WERI-Rb-1 (cell line): ENCODE measurements around the gene DLGAP4.

ENCODE experiments used
- DNase-seq: peaks from one replicate; pipeline ENCODE4 v3.0.0-alpha.2; 2020
- H3K27ac ChIP-seq: fragments of 250-450 bp; sonication (Bioruptor Pico); 2 replicates; pipeline ENCODE4 v1.5.1; 2020; ENCODE audit warnings: mild to moderate bottlenecking, moderate library complexity
- H3K27me3 ChIP-seq: fragments of 250-450 bp; sonication (Bioruptor Pico); 2 replicates; pipeline ENCODE4 v1.5.1; 2021; ENCODE audit warnings: mild to moderate bottlenecking, low read depth, moderate library complexity; ENCODE audit not compliant: insufficient read depth, severe bottlenecking
- H3K36me3 ChIP-seq: fragments of 250-450 bp; sonication (Bioruptor Pico); 2 replicates; pipeline ENCODE4 v1.5.1; 2020; ENCODE audit warnings: mild to moderate bottlenecking, moderate library complexity
- H3K4me3 ChIP-seq: 2 replicates; pipeline ENCODE4 v1.5.1; 2011; ENCODE audit warnings: low read depth, mild to moderate bottlenecking, control low read depth, low read length
- H3K9me3 ChIP-seq: fragments of 250-450 bp; sonication (Bioruptor Pico); 2 replicates; pipeline ENCODE4 v1.5.1; 2021; ENCODE audit warnings: mild to moderate bottlenecking, moderate library complexity; ENCODE audit not compliant: severe bottlenecking
- CTCF ChIP-seq: IDR thresholded peaks from 2 replicates; pipeline ENCODE4 v1.5.1; 2011; ENCODE audit warnings: low read depth, mild to moderate bottlenecking, control low read depth, inconsistent platforms, low read length

DLGAP4 gene

DNA sequence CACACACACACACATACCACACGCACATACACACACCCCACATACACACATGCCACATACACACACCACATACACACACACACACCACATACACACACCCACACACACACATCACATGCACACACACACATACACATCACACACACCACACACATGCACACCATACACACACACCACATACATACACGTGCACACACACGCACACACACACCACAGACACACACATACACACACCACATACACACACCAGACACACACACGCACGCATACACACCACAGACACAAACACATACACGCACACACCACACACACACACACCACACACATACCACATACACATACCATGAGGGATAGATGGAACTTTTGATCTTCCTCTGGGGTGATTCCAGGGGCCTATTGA is 90.2 kb downstream of the DLGAP4 start:
- TF ChIP-seq CTCF, result no peak
- Histone ChIP-seq H3K9me3 (no peaks in the 10 kb centered on the region), H3K27me3 (no peaks in the 10 kb centered on the region), H3K4me3 (no peak overlapping the region), H3K27ac (no peak overlapping the region), H3K36me3 (no peaks in the 10 kb centered on the region)
- DNase-seq, result no peak

DNA sequence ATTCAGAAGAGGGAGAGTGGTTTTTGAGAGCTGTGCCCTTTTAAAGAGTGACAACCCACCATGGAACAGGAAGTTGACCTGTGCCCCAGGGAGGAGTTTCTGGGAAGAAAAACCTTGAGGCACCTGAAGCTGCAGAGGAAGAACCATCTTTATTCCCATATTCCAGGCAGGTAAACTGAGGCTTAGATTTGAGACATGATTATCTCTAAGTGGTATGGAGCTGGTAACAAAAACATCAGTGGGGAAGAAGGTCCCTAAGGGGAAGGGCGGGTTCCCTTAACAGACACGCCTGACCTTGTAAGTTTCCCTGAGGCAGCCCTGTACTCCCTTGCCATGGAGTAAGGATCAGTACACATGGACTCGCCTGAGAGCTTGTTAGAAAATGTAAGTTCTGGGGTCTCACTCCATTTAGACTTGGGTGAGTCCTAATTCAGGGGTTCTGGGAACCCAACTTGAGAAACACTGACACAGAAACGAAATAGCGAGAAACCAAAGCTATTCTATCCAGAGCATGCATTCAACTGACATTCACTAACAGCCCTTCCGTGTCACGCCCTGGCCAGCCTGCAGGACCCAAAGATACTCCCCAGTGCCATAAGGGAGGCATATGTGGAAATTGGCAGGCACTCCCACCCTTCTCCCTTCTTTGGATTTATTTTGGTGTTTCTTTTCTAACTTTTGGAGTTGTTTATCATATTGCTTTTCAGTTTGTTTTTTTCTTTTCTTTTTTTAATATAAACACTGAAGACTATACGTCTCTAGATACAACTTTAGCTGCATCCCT is 90.9 kb downstream of the DLGAP4 start:
- Histone ChIP-seq H3K9me3 (no peaks in the 10 kb centered on the region), H3K36me3 (no peaks in the 10 kb centered on the region), H3K4me3 (no peak overlapping the region), H3K27ac (no peak overlapping the region), H3K27me3 (no peaks in the 10 kb centered on the region)
- no peak for TF ChIP-seq CTCF
- no peak for DNase-seq

DNA sequence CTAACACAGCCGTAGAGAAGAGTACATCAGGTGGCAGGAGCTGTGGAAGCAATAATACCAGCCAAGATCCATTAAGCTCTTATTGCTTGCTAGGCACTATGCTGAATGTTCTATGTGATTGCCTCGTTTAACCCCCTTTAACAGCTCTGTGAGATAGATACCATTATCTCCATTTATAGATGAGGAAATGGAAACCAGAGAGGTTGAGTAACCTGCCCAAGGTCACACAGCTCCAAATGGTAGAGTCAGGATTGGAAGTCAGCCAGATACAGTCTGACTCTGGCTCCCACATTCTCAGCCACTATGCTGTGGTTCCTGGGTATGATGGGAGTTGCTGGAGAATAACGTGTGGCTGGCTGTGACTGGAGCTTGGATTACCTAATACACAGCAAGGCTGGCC is 92.4 kb downstream of the DLGAP4 start:
- no peak for DNase-seq
- Histone ChIP-seq H3K9me3 (no peaks in the 10 kb centered on the region), H3K27ac (no peak overlapping the region), H3K27me3 (no peaks in the 10 kb centered on the region), H3K36me3 (no peaks in the 10 kb centered on the region), H3K4me3 (no peak overlapping the region)
- no peak for TF ChIP-seq CTCF

GRCh38 chr20:36399147-36399968 is 93.2 kb downstream of the DLGAP4 start:
- Histone ChIP-seq H3K9me3 (no peaks in the 10 kb centered on the region), H3K4me3 (no peak overlapping the region), H3K27ac (no peak overlapping the region), H3K27me3 (no peaks in the 10 kb centered on the region), H3K36me3 (no peaks in the 10 kb centered on the region)
- peak; percentile 75 for TF ChIP-seq CTCF
- DNase-seq, result peak; percentile 86

- Histone ChIP-seq H3K9me3 (no peaks in the 10 kb centered on the region), H3K27me3 (no peaks in the 10 kb centered on the region), H3K36me3 (no peaks in the 10 kb centered on the region), H3K4me3 (no peak overlapping the region), H3K27ac (no peak overlapping the region)
- no peak for DNase-seq
- TF ChIP-seq CTCF, result no peak
Observed at GRCh38 chr20:36399969-36400545, 93.9 kb downstream of the DLGAP4 start.
